ENCODE results near the gene TMED10.

DNA sequence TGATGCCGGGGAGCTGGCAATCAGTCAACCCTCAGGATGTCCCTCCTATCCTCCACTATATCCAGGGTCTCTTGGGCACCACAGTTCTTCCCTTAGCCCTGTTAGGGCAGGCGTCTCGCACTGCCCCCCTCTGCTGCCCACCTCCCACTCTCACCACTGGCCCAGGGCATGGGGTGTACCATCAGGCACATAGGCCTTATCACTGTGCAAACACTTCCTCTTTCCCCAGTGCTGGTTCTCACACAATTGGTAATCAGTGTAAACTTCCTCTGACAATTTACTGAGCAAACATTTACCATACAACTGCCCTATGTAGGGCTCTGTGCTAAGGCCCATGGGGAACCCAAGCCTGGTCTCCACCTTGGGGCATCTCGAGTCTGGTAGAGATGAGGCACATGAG lies 20.1 kb upstream of the TMED10 start:
- TF ChIP-seq, protein P1, sequence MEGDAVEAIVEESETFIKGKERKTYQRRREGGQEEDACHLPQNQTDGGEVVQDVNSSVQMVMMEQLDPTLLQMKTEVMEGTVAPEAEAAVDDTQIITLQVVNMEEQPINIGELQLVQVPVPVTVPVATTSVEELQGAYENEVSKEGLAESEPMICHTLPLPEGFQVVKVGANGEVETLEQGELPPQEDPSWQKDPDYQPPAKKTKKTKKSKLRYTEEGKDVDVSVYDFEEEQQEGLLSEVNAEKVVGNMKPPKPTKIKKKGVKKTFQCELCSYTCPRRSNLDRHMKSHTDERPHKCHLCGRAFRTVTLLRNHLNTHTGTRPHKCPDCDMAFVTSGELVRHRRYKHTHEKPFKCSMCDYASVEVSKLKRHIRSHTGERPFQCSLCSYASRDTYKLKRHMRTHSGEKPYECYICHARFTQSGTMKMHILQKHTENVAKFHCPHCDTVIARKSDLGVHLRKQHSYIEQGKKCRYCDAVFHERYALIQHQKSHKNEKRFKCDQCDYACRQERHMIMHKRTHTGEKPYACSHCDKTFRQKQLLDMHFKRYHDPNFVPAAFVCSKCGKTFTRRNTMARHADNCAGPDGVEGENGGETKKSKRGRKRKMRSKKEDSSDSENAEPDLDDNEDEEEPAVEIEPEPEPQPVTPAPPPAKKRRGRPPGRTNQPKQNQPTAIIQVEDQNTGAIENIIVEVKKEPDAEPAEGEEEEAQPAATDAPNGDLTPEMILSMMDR (conservative IDR thresholded peaks at IDR 0.05) = no peak
- TF ChIP-seq EZH2 (IDR thresholded peaks at IDR 0.05; ENCODE audit: low read depth) = no peak

Data from PC-9 (cell line).